A549 (cell line): Measurements from ENCODE around the gene TTLL9. TPM values are rescaled to one million over a fixed set of nuclear protein-coding genes. Genes with fewer than 3 reads are reported as not detected.
"Not testable (repeated sequence)": the region's sequence is repeated elsewhere in the genome, so short reads cannot be mapped to it uniquely, and the experiment has no call there.

Experiments
- ATAC-seq, 2 experiments: fragments of 200-7000 bp in 1 of 2; fragments of >200 bp in 1 of 2; cut with Nextera tagmentation in 1 of 2; cut with Tn5 transposase in 1 of 2; 3 replicates each; pipeline versions ENCODE4 v1.8.0 to v1.9.1; 2018 to 2020; ENCODE audit warnings: mild to moderate bottlenecking in 1 of 2, moderate library complexity in 1 of 2
- CTCF ChIA-PET: fragments of 300-600 bp; sonication (Branson Sonifier 250); formaldehyde crosslinking; extraction: SDS; loops from one replicate; lab custom pipeline; 2021; ENCODE audit warnings: antibody characterized with exemption, inconsistent platforms; lab: Yijun Ruan, JAX
- POLR2A ChIA-PET: fragments of 350-600 bp; formaldehyde crosslinking; extraction: SDS; loops from one replicate; lab custom pipeline; 2021; ENCODE audit warnings: antibody characterized with exemption, inconsistent platforms; lab: Yijun Ruan, JAX
- DNase-seq, 2 experiments: peaks; one replicate each; pipeline versions ENCODE4 v3.0.0 to v3.0.0-alpha.2; 2011 to 2016; ENCODE audit warnings: low read depth in 1 of 2, low spot score in 1 of 2
- FAIRE-seq: peaks from 2 replicates; lab custom pipeline; 2011; peaks lifted over from hg19 to GRCh38; lab: Jason Lieb, UNC
- H3K27ac ChIP-seq, 2 experiments: fragments of >200 bp; sonication (Bioruptor Twin); formaldehyde crosslinking; 3 replicates each; pipeline ENCODE4 v1.5.1; 2016 to 2017
- H3K4me1 ChIP-seq: fragments of >200 bp; sonication (Bioruptor Twin); formaldehyde crosslinking; 3 replicates; pipeline ENCODE4 v1.6.1; 2016
- H3K4me2 ChIP-seq: fragments of >200 bp; sonication (Bioruptor Twin); formaldehyde crosslinking; 3 replicates; pipeline ENCODE4 v1.6.1; 2016
- H3K4me3 ChIP-seq: fragments of >200 bp; sonication (Bioruptor Twin); formaldehyde crosslinking; 3 replicates; pipeline ENCODE4 v1.5.1; 2016
- H3K9me3 ChIP-seq: fragments of >200 bp; sonication (Bioruptor Twin); formaldehyde crosslinking; 3 replicates; pipeline ENCODE4 v1.6.1; 2016
- CBX2 ChIP-seq: fragments of 200-600 bp; sonication (generic); IDR thresholded peaks from 2 replicates; pipeline ENCODE4 v1.6.1; 2016; ENCODE audit warnings: low read depth, mild to moderate bottlenecking, borderline replicate concordance
- ELK1 ChIP-seq: fragments of 150-350 bp; IDR thresholded peaks from 2 replicates; pipeline ENCODE4 v1.6.1; 2014; ENCODE audit warnings: low read depth, mild to moderate bottlenecking, low read length
- ESRRA ChIP-seq: fragments of 150-350 bp; IDR thresholded peaks from 2 replicates; pipeline ENCODE4 v1.6.1; 2014; ENCODE audit warnings: mild to moderate bottlenecking, low read length, borderline replicate concordance
- HOXA7 ChIP-seq: fragments of 250-450 bp; sonication (Bioruptor Pico); IDR thresholded peaks from 2 replicates; pipeline ENCODE4 v1.5.0; 2020; ENCODE audit warnings: mild to moderate bottlenecking, moderate library complexity
- KDM5A ChIP-seq: fragments of 200-600 bp; sonication (generic); IDR thresholded peaks from 2 replicates; pipeline ENCODE4 v1.6.1; 2016; ENCODE audit warnings: antibody characterized with exemption, mild to moderate bottlenecking
- MAFK ChIP-seq: fragments of 450-650 bp; IDR thresholded peaks from 2 replicates; pipeline ENCODE4 v1.6.1; 2014; ENCODE audit not compliant: partially characterized antibody
- MAX ChIP-seq: IDR thresholded peaks from 2 replicates; pipeline ENCODE4 v1.6.1; 2012
- MAZ ChIP-seq: fragments of 150-350 bp; IDR thresholded peaks from 2 replicates; pipeline ENCODE4 v1.6.1; 2014; ENCODE audit warnings: antibody characterized with exemption, low read depth, low read length, borderline replicate concordance
- MYC ChIP-seq: IDR thresholded peaks from 2 replicates; pipeline ENCODE4 v1.6.1; 2012; ENCODE audit warnings: mild to moderate bottlenecking, inconsistent platforms, low read length, improper control_type of control experiment, borderline replicate concordance
- PBX3 ChIP-seq: IDR thresholded peaks from 2 replicates; pipeline ENCODE4 v1.6.1; 2012
- RAD21 ChIP-seq, 2 experiments: fragments of >200 bp in 1 of 2; sonication (Bioruptor Twin) in 1 of 2; formaldehyde crosslinking in 1 of 2; IDR thresholded peaks in 1 of 2; conservative IDR thresholded peaks in 1 of 2; 2 replicates in 1 of 2; 3 replicates in 1 of 2; pipeline ENCODE4 v1.6.1; 2012 to 2018; ENCODE audit warnings: inconsistent platforms in 1 of 2
- RFX5 ChIP-seq: fragments of 450-650 bp; IDR thresholded peaks from 2 replicates; pipeline ENCODE4 v1.7.1; 2014; ENCODE audit warnings: antibody characterized with exemption, mild to moderate bottlenecking, moderate library complexity
- ZNF302 ChIP-seq: fragments of 250-450 bp; sonication (Bioruptor Pico); IDR thresholded peaks from 2 replicates; pipeline ENCODE4 v1.9.0; 2021; ENCODE audit warnings: inconsistent platforms, mild to moderate bottlenecking, moderate library complexity
- WGBS: methylation state at CpG from one replicate; pipeline ENCODE4 v1.1.6; 2017; ENCODE audit errors: missing lambda C conversion rate; 5-methylcytosine and 5-hydroxymethylcytosine counted together
- polyA plus RNA-seq, 4 experiments: library from polyadenylated mRNA; depleted of rRNA in 3 of 4; stranded (reverse); fragments of >200 nt; fragmentation: RNase III in 1 of 4; extraction: RNeasy Plus Mini Kit Qiagen cat#74134 plus additional on column Dnase treatment in 1 of 4; gene quantifications; 2 replicates in 3 of 4; 3 replicates in 1 of 4; pipeline ENCODE4 v1.2.3, GENCODE V29; 2011 to 2017

Gene TTLL9
- polyA plus RNA-seq, 2 of the 4 experiments (the other 2 are of a cell fraction): 0.06 to 0.15 TPM

GRCh38 chr20:31925631-31926030 is 55.2 kb downstream of the TTLL9 start:
- no peak for DNase-seq
- CTCF ChIA-PET: interaction anchor here (1.9 kb wide), 1 partner anchor 102 kb away, joined by 6 read pairs; no protein-coding TSS in a partner anchor
- TF ChIP-seq HOXA7 (CRISPR knock-in tag) (no peak), PBX3 (no peak), CBX2 (no peak), ELK1 (no peak), ESRRA (no peak)
- TF ChIP-seq, all 56 proteins: peak for 0
- Histone ChIP-seq H3K27ac (no peak overlapping the region), H3K4me2 (no peak overlapping the region), H3K4me3 (no peak overlapping the region), H3K9me3 (no peaks in the 10 kb centered on the region), H3K4me1 (no peaks in the 10 kb centered on the region)
- FAIRE-seq: no peak
- WGBS: 52% methylated on average over 9 of the region's 9 CpGs
- POLR2A ChIA-PET: interaction anchor here (0.6 kb wide), 1 partner anchor 16 kb away, joined by 3 read pairs; no protein-coding TSS in a partner anchor
- ATAC-seq: peak; percentile 43 to 54; a peak in 4 of 6 replicates

- H3K4me3 ChIP-seq: no peak overlapping the region
- no peaks in the 10 kb centered on the region for H3K9me3 ChIP-seq
- no peak overlapping the region for H3K27ac ChIP-seq
- ATAC-seq: no peak
- 21% methylated on average over 2 of the region's 2 CpGs for WGBS
- H3K4me2 ChIP-seq: no peak overlapping the region
- no peak for DNase-seq
- no peak for TF ChIP-seq RAD21 (conservative IDR thresholded peaks at IDR 0.05 in 1 of 2, IDR thresholded peaks at IDR 0.05 in 1 of 2)
- no peak for TF ChIP-seq MAX
- no peak for TF ChIP-seq MAZ
- TF ChIP-seq CBX2: no peak
- no peak for TF ChIP-seq MAFK
- TF ChIP-seq KDM5A: no peak
- no peak for TF ChIP-seq MYC
- no peak for TF ChIP-seq RFX5
- H3K4me1 ChIP-seq: no peaks in the 10 kb centered on the region
- ChIA-PET CTCF (interaction anchor here (1.1 to 1.4 kb wide), 2 partner anchors 16 to 74 kb away, joined by 3 to 7 read pairs; no protein-coding TSS in a partner anchor), POLR2A (no interaction called here)
- FAIRE-seq: no peak
Observed at GRCh38 chr20:31926493-31926892, 56.1 kb downstream of the TTLL9 start.

GRCh38 chr20:31927627-31928159 is 57.3 kb downstream of the TTLL9 start:
- Histone ChIP-seq H3K4me1 (no peaks in the 10 kb centered on the region), H3K27ac (no peak overlapping the region), H3K4me3 (no peak overlapping the region), H3K4me2 (no peak overlapping the region), H3K9me3 (no peaks in the 10 kb centered on the region)
- ChIA-PET CTCF (no interaction called here), POLR2A (no interaction called here)
- DNase-seq: no peak
- TF ChIP-seq ZNF302 (CRISPR knock-in tag) (no peak), MAFK (peak; percentile 95)
- no peak for FAIRE-seq
- ATAC-seq: no peak
- WGBS: 58% methylated on average over 8 of the region's 8 CpGs

- H3K9me3 ChIP-seq, FAIRE-seq, H3K4me1 ChIP-seq, ATAC-seq, H3K27ac ChIP-seq, H3K4me2 ChIP-seq, DNase-seq, H3K4me3 ChIP-seq, POLR2A ChIA-PET: not testable (repeated sequence)
- CTCF ChIA-PET: interaction anchor here (1.2 to 1.4 kb wide), 3 partner anchors 21 to 106 kb away, joined by 3 read pairs; no protein-coding TSS in a partner anchor
- 56% methylated on average over 4 of the region's 4 CpGs for WGBS
Observed at GRCh38 chr20:31929631-31930030, 59.2 kb downstream of the TTLL9 start.
